ENCODE results near the gene ZNF668.
"Not testable (repeated sequence)": the region's sequence is repeated elsewhere in the genome, so short reads cannot be mapped to it uniquely, and the experiment has no call there.

The ZNF668 gene

DNA sequence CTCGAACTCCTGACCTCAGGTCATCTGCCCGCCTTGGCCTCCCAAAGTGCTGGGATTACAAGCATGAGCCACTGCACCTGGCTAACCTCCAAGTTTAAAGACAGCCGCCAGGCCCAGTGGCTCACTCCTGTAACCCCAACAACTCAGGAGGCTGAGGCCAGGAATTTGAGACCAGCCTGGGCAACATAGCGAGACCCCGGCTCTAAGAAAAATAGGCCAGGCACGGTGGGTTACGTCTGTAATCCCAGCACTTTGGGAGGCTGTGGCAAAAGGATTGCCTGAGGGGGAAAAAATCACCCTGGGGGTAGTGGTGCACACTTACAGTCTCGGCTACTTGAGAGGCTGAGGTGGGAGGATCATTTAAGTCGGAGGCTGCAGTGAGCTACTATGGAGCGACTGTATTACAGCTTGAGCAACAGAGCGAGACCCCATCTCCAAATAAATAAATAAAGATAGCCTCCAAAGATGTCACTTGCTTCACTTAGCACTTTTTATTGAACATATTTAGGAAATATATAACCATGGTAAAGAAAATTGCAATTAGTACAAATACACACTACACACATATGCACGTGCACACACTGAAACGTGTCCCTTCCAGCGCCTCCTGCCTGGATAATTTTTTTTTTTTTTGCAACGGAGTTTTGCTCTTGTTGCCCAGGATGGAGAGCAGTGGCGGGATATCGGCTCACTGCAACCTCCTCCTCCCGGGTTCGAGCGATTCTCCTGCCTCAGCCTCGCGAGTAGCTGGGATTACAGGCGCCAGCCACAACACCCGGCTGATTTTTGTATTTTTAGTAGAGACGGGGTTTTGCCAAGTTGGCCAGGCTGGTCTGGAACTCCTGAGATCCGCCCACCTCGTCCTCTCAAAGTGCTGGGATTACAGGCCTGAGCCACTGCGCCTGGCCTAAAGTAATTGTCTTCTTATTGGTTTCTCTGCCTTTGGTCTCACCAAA is 32.7 kb upstream of the ZNF668 start:
- H3K9me3 ChIP-seq (replicated peaks in 1 of 2; ENCODE audit: control insufficient read depth in 2 of 2, insufficient read depth in 1 of 2, low read depth in 1 of 2, low read length in 2 of 2), result peaks cover 0 to 1% of the 10 kb centered on the region in 2 donors
- no peak overlapping the region for H2BK15ac ChIP-seq (ENCODE audit: low read length)
- no peak overlapping the region for H3K4me3 ChIP-seq (ENCODE audit: low read length in 2 of 2)
- H2AFZ ChIP-seq (ENCODE audit: low read length), result peak overlapping the region; percentile 99
- no peak for DNase-seq (ENCODE audit: low spot score)
- peaks cover 23 to 25% of the 10 kb centered on the region in 2 donors for H3K36me3 ChIP-seq (replicated peaks in 1 of 2; ENCODE audit: control insufficient read depth in 2 of 2, insufficient read depth in 2 of 2, low read length in 2 of 2)
- H3K27me3 ChIP-seq (ENCODE audit: control insufficient read depth in 3 of 3, insufficient read depth in 3 of 3, low read depth in 1 of 3, low read length in 3 of 3), result no peaks in the 10 kb centered on the region
- no peak overlapping the region for H4K91ac ChIP-seq (ENCODE audit: low read depth, low read length, poor library complexity)
- no peak overlapping the region for H3K18ac ChIP-seq (ENCODE audit: low read length)
- no peak overlapping the region for H2BK12ac ChIP-seq (ENCODE audit: low read length)
- no peak overlapping the region for H3K4ac ChIP-seq (ENCODE audit: low read length)
- no peak overlapping the region for H2BK120ac ChIP-seq (ENCODE audit: low read depth, low read length)
- no peak overlapping the region for H3K27ac ChIP-seq (replicated peaks; ENCODE audit: low read length)
- WGBS, 2 donors (ENCODE audit: extremely low coverage in 2 of 2, insufficient read length in 2 of 2, insufficient replicate concordance in 1 of 2), result no CpG with 5 or more reads among the region's 28 CpGs
- H3K23ac ChIP-seq (ENCODE audit: low read depth, low read length, poor library complexity), result no peak overlapping the region
- no peak overlapping the region for H3K14ac ChIP-seq (ENCODE audit: low read length)
- no peak overlapping the region for H2AK5ac ChIP-seq (ENCODE audit: low read depth, low read length)
- H2BK5ac ChIP-seq (ENCODE audit: low read length), result no peak overlapping the region
- H3K4me2 ChIP-seq (ENCODE audit: insufficient read depth, low read length, poor library complexity, severe bottlenecking), result no peak overlapping the region
- H4K8ac ChIP-seq (ENCODE audit: low read depth, low read length), result no peak overlapping the region
- H3K79me1 ChIP-seq (ENCODE audit: low read depth, low read length), result peaks cover 8% of the 10 kb centered on the region
- no peak overlapping the region for H3K9ac ChIP-seq (ENCODE audit: low read depth, low read length, poor library complexity)
- H3K4me1 ChIP-seq (ENCODE audit: control insufficient read depth in 2 of 2, insufficient read depth in 1 of 2, low read depth in 1 of 2, low read length in 2 of 2), result peaks cover 0 to 7% of the 10 kb centered on the region in 2 donors

DNA sequence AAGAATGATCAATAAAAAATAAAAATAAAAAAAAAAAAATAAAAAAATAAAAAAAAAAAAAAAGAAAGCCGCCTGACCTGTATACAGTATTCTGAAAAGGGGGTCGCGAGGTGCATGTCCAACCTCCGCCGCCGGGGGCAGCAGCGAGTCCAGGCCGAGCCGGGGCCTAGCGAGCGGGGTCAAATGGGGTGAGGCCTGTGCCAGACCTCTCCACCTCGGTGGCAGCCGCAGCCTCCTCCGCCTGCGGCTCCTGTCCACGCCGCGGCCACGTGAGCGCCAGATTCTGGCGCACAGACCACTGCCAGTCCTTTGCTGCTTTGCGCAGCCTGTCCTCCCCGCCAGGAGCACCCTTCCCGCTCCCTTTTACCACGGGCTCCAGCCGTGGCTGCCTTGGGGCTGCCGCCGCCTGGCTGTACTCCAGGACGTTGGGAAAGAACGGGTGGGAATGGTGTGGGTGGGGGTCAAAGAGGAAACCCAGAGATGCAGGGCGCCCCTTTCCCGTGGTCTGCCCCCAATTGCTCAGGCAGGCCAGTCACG is 31.7 kb upstream of the ZNF668 start:
- no peak overlapping the region for H3K27ac ChIP-seq (replicated peaks; ENCODE audit: low read length)
- peak overlapping the region; percentile 73 for H3K23ac ChIP-seq (ENCODE audit: low read depth, low read length, poor library complexity)
- no peak overlapping the region for H2BK12ac ChIP-seq (ENCODE audit: low read length)
- H3K9me3 ChIP-seq (replicated peaks in 1 of 2; ENCODE audit: control insufficient read depth in 2 of 2, insufficient read depth in 1 of 2, low read depth in 1 of 2, low read length in 2 of 2), result peaks cover 0 to 1% of the 10 kb centered on the region in 2 donors
- peaks cover 0 to 7% of the 10 kb centered on the region in 2 donors for H3K4me1 ChIP-seq (ENCODE audit: control insufficient read depth in 2 of 2, insufficient read depth in 1 of 2, low read depth in 1 of 2, low read length in 2 of 2)
- H3K14ac ChIP-seq (ENCODE audit: low read length), result no peak overlapping the region
- H3K79me1 ChIP-seq (ENCODE audit: low read depth, low read length), result peaks cover 8% of the 10 kb centered on the region
- no peaks in the 10 kb centered on the region for H3K27me3 ChIP-seq (ENCODE audit: control insufficient read depth in 3 of 3, insufficient read depth in 3 of 3, low read depth in 1 of 3, low read length in 3 of 3)
- peak overlapping the region; percentile 44 for H3K9ac ChIP-seq (ENCODE audit: low read depth, low read length, poor library complexity)
- no peak overlapping the region for H2BK5ac ChIP-seq (ENCODE audit: low read length)
- H4K8ac ChIP-seq (ENCODE audit: low read depth, low read length), result no peak overlapping the region
- peaks cover 13 to 15% of the 10 kb centered on the region in 2 donors for H3K36me3 ChIP-seq (replicated peaks in 1 of 2; ENCODE audit: control insufficient read depth in 2 of 2, insufficient read depth in 2 of 2, low read length in 2 of 2)
- H3K4ac ChIP-seq (ENCODE audit: low read length), result no peak overlapping the region
- H3K4me2 ChIP-seq (ENCODE audit: insufficient read depth, low read length, poor library complexity, severe bottlenecking), result no peak overlapping the region
- H3K18ac ChIP-seq (ENCODE audit: low read length), result peak overlapping the region; percentile 85
- H4K91ac ChIP-seq (ENCODE audit: low read depth, low read length, poor library complexity), result peak overlapping the region; percentile 72
- H2BK120ac ChIP-seq (ENCODE audit: low read depth, low read length), result no peak overlapping the region
- no peak overlapping the region for H2AK5ac ChIP-seq (ENCODE audit: low read depth, low read length)
- peak overlapping the region; percentile 75 for H2AFZ ChIP-seq (ENCODE audit: low read length)
- H3K4me3 ChIP-seq (ENCODE audit: low read length in 2 of 2), result no peak overlapping the region
- no CpG with 5 or more reads among the region's 33 CpGs for WGBS, 2 donors (ENCODE audit: extremely low coverage in 2 of 2, insufficient read length in 2 of 2, insufficient replicate concordance in 1 of 2)
- DNase-seq (ENCODE audit: low spot score), result peak; percentile 42
- peak overlapping the region; percentile 85 for H2BK15ac ChIP-seq (ENCODE audit: low read length)

DNA sequence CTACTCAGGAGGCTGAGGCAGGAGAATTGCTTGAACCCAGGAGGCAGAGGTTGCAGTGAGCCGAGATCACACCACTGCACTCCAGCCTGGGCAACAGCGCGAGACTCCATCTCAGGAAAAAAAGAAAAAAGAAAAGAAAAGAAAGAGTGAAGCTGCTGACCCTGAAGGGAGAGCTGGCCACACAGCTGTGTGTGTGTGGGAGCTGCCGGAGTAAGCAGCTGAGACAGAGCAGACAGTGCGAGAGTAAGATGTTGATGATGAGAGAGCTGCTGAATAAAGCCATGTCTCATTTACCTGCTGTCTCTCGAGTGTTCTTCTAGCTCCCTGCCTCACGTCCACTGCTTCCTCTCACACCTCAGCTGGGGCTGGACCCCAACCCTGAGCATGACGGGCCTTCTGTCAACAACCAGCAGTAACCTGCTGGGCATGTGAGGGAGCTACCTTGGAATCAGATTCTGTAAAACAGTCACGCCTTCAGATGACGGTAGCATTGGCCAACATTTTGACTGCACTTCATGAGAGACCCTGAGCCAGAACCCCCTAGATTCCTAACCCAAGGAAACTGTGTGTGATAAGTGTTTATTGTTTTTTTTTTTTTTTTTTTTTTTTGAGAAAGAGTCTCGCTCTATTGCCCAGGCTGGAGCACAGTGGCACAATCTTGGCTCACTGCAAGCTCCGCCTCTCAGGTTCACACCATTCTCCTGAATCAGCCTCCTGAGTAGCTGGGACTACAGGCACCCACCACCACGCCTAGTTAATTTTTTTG is 27.0 kb upstream of the ZNF668 start:
- no CpG with 5 or more reads among the region's 13 CpGs for WGBS, 2 donors (ENCODE audit: extremely low coverage in 2 of 2, insufficient read length in 2 of 2, insufficient replicate concordance in 1 of 2)
- H2BK120ac ChIP-seq (ENCODE audit: low read depth, low read length); DNase-seq (ENCODE audit: low spot score); H3K9me3 ChIP-seq (replicated peaks in 1 of 2; ENCODE audit: control insufficient read depth in 2 of 2, insufficient read depth in 1 of 2, low read depth in 1 of 2, low read length in 2 of 2); H3K27me3 ChIP-seq (ENCODE audit: control insufficient read depth in 3 of 3, insufficient read depth in 3 of 3, low read depth in 1 of 3, low read length in 3 of 3); H3K4me3 ChIP-seq (ENCODE audit: low read length in 2 of 2); H3K4me2 ChIP-seq (ENCODE audit: insufficient read depth, low read length, poor library complexity, severe bottlenecking); H2BK12ac ChIP-seq (ENCODE audit: low read length); H3K18ac ChIP-seq (ENCODE audit: low read length); H4K8ac ChIP-seq (ENCODE audit: low read depth, low read length); H3K36me3 ChIP-seq (replicated peaks in 1 of 2; ENCODE audit: control insufficient read depth in 2 of 2, insufficient read depth in 2 of 2, low read length in 2 of 2); H3K14ac ChIP-seq (ENCODE audit: low read length); H3K23ac ChIP-seq (ENCODE audit: low read depth, low read length, poor library complexity); H3K4me1 ChIP-seq (ENCODE audit: control insufficient read depth in 2 of 2, insufficient read depth in 1 of 2, low read depth in 1 of 2, low read length in 2 of 2); H2AK5ac ChIP-seq (ENCODE audit: low read depth, low read length); H3K9ac ChIP-seq (ENCODE audit: low read depth, low read length, poor library complexity); H3K4ac ChIP-seq (ENCODE audit: low read length); H4K91ac ChIP-seq (ENCODE audit: low read depth, low read length, poor library complexity); H2BK5ac ChIP-seq (ENCODE audit: low read length); H3K79me1 ChIP-seq (ENCODE audit: low read depth, low read length); H3K27ac ChIP-seq (replicated peaks; ENCODE audit: low read length); H2BK15ac ChIP-seq (ENCODE audit: low read length): not testable (repeated sequence)
- peak overlapping the region; percentile 66 for H2AFZ ChIP-seq (ENCODE audit: low read length)

Data from neuronal stem cell (in vitro differentiated cells).